GM19240 (cell line): ENCODE results near the gene RTN4.

Source experiments
- DNase-seq: peaks from one replicate; pipeline ENCODE4 v3.0.0; 2011; ENCODE audit warnings: low spot score; ENCODE audit not compliant: insufficient read length

The RTN4 gene

GRCh38 chr2:54925022-54925421 is 125.2 kb downstream of the RTN4 start:
- no peak for DNase-seq

GRCh38 chr2:54924121-54924520 is 126.1 kb downstream of the RTN4 start:
- DNase-seq, result no peak
